NCI-H187 treated with DMSO at 0.1 percent for 48 hours (cell line): Measurements from ENCODE around the gene ELP5.
A peak's percentile ranks its signal among the peaks of the same experiment; 100 is the strongest.

Experiments used
- DNase-seq: peaks from one replicate; lab custom pipeline; 2025; lab: John Stamatoyannopoulos, UW

The ELP5 gene

GRCh38 chr17:7285679-7286078 lies 33.7 kb downstream of the ELP5 start:
- DNase-seq, result no peak

GRCh38 chr17:7289256-7290032 lies 37.4 kb downstream of the ELP5 start:
- no peak for DNase-seq

GRCh38 chr17:7290166-7290565 lies 38.2 kb downstream of the ELP5 start:
- DNase-seq, result no peak

- no peak for DNase-seq
These were observed 38.7 kb downstream of the ELP5 start for GRCh38 chr17:7290685-7291084.

- DNase-seq, result no peak
These were observed 40.2 kb downstream of the ELP5 start for GRCh38 chr17:7292194-7292593.

GRCh38 chr17:7292729-7293128 lies 40.7 kb downstream of the ELP5 start:
- no peak for DNase-seq

- no peak for DNase-seq
These were observed 41.1 kb downstream of the ELP5 start for GRCh38 chr17:7293159-7293558.

GRCh38 chr17:7293816-7294613 lies 42.0 kb downstream of the ELP5 start:
- DNase-seq, result no peak

- DNase-seq, result peak; percentile 30
These were observed 42.7 kb downstream of the ELP5 start, which contains the start of gene YBX2 for GRCh38 chr17:7294614-7295153. Gene YBX2 (minus strand): TSS chr17:7294639. CDS start chr17:7294500, 139 bp downstream.

- DNase-seq, result no peak
These were observed 43.5 kb downstream of the ELP5 start for GRCh38 chr17:7295230-7296180.

GRCh38 chr17:7296189-7296861 lies 44.3 kb downstream of the ELP5 start:
- DNase-seq, result no peak

- no peak for DNase-seq
These were observed 52.2 kb downstream of the ELP5 start for GRCh38 chr17:7304179-7304578.

- peak; percentile 89 for DNase-seq
These were observed 55.1 kb downstream of the ELP5 start, which contains the start of gene EIF5A for GRCh38 chr17:7306911-7307685. Gene EIF5A (plus strand): TSS chr17:7307628. CDS start chr17:7309636, 2,008 bp downstream.

- DNase-seq, result no peak
These were observed 55.9 kb downstream of the ELP5 start for GRCh38 chr17:7307686-7308624.

GRCh38 chr17:7308625-7309433 lies 56.8 kb downstream of the ELP5 start:
- DNase-seq, result no peak
